K562 (cell line): ENCODE results near the gene TMEM50B. TPM values are rescaled to one million over a fixed set of nuclear protein-coding genes. Genes with fewer than 3 reads are reported as not detected.

Experiments
- ATAC-seq: fragments of 200-7000 bp; cut with Tn5 transposase; 3 replicates; pipeline ENCODE4 v1.9.1; 2020; ENCODE audit warnings: moderate library complexity
- BruUV-seq: library from RNA; stranded (reverse); fragments of 400-500 nt; replicated peaks from 2 replicates; lab custom pipeline; 2021; lab: Mats Ljungman, UMichigan
- CTCF ChIA-PET: fragments of 300-600 bp; formaldehyde crosslinking; extraction: SDS; loops from one replicate; lab custom pipeline; 2021; ENCODE audit warnings: low intra/inter-chr PET ratio; lab: Yijun Ruan, JAX
- POLR2A ChIA-PET: fragments of 300-600, 350-650 bp; sonication (Branson Sonifier 250); formaldehyde crosslinking; extraction: SDS; loops from one replicate; lab custom pipeline; 2021; ENCODE audit warnings: antibody characterized with exemption, inconsistent platforms; lab: Yijun Ruan, JAX
- DNase-seq, 4 experiments: peaks; one replicate each; pipeline versions ENCODE4 v3.0.0 to v3.0.0-alpha.2; 2011 to 2018; ENCODE audit warnings: low spot score in 3 of 4, mixed read lengths in 3 of 4; ENCODE audit errors: extremely low read depth in 1 of 4
- FAIRE-seq: peaks from 2 replicates; lab custom pipeline; 2011; peaks lifted over from hg19 to GRCh38; lab: Jason Lieb, UNC
- H2AFZ ChIP-seq: 2 replicates; pipeline ENCODE4 v1.6.0; 2011; ENCODE audit warnings: low read depth, low read length, control low read depth, inconsistent platforms
- H3K27ac ChIP-seq: fragments of 200-600 bp; 3 replicates; pipeline ENCODE4 v1.8.0; 2011; ENCODE audit warnings: low read depth, mild to moderate bottlenecking, control low read depth, inconsistent platforms, low read length, moderate library complexity, mixed read lengths; ENCODE audit errors: extremely low read depth
- H3K27me3 ChIP-seq, 2 experiments: fragments of 300-600 bp in 1 of 2; 2 replicates in 1 of 2; 3 replicates in 1 of 2; pipeline versions ENCODE4 v1.6.0 to v1.8.0; 2011; ENCODE audit warnings: inconsistent platforms in 2 of 2, low read length in 2 of 2, mild to moderate bottlenecking in 1 of 2, mixed read lengths in 1 of 2, moderate library complexity in 1 of 2; ENCODE audit not compliant: control insufficient read depth in 2 of 2, insufficient read depth in 2 of 2
- H3K36me3 ChIP-seq: fragments of 300-600 bp; 3 replicates; pipeline ENCODE4 v1.8.0; 2011; ENCODE audit warnings: mild to moderate bottlenecking, low read length, inconsistent platforms; ENCODE audit not compliant: control insufficient read depth, insufficient read depth
- H3K4me1 ChIP-seq, 2 experiments: fragments of 200-600 bp in 1 of 2; replicated peaks in 1 of 2; 2 replicates in 1 of 2; 3 replicates in 1 of 2; pipeline versions ENCODE4 v1.5.1 to v1.8.0; 2011; ENCODE audit warnings: inconsistent platforms in 2 of 2, low read length in 2 of 2, mild to moderate bottlenecking in 1 of 2, mixed read lengths in 1 of 2, moderate library complexity in 1 of 2; ENCODE audit not compliant: control insufficient read depth in 2 of 2, insufficient read depth in 2 of 2
- H3K4me2 ChIP-seq: 2 replicates; pipeline ENCODE4 v1.6.1; 2011; ENCODE audit warnings: low read length, control low read depth, inconsistent platforms, mixed read lengths; ENCODE audit not compliant: insufficient read depth
- H3K4me3 ChIP-seq: fragments of 200-600 bp; sonication (generic), shearing (Covaris generic); 2 replicates; pipeline ENCODE4 v1.5.1; 2016; ENCODE audit warnings: control low read depth, inconsistent platforms
- H3K79me2 ChIP-seq: fragments of 200-600 bp; 3 replicates; pipeline ENCODE4 v1.8.0; 2011; ENCODE audit warnings: low read length, inconsistent platforms; ENCODE audit not compliant: control insufficient read depth, insufficient read depth
- H3K9ac ChIP-seq, 2 experiments: 2 replicates each; pipeline versions ENCODE4 v1.6.0 to v1.6.1; 2011; ENCODE audit warnings: low read depth in 2 of 2, low read length in 2 of 2, control low read depth in 1 of 2, inconsistent platforms in 1 of 2, mild to moderate bottlenecking in 1 of 2, mixed read lengths in 1 of 2; ENCODE audit not compliant: insufficient read depth in 1 of 2
- H3K9me1 ChIP-seq: one replicate; pipeline ENCODE4 v1.6.0; 2011; ENCODE audit warnings: inconsistent platforms, mild to moderate bottlenecking, low read length, moderate library complexity; ENCODE audit not compliant: control insufficient read depth, insufficient read depth
- H3K9me3 ChIP-seq: replicated peaks from 2 replicates; pipeline ENCODE4 v1.5.1; 2011; ENCODE audit warnings: low read depth, low read length, inconsistent platforms; ENCODE audit not compliant: control insufficient read depth, insufficient read depth
- H4K20me1 ChIP-seq: replicated peaks from 2 replicates; pipeline ENCODE4 v1.6.1; 2011; ENCODE audit warnings: low read length, inconsistent platforms, mixed read lengths; ENCODE audit not compliant: control insufficient read depth, insufficient read depth
- ARID2 ChIP-seq: fragments of 450-650 bp; IDR thresholded peaks from 2 replicates; pipeline ENCODE4 v1.6.1; 2017; ENCODE audit warnings: antibody characterized with exemption, mild to moderate bottlenecking
- BRD4 ChIP-seq: fragments of 200-600 bp; sonication (generic); IDR thresholded peaks from 2 replicates; pipeline ENCODE4 v1.6.1; 2017; ENCODE audit warnings: inconsistent platforms
- CEBPB ChIP-seq: fragments of 450-650 bp; IDR thresholded peaks from 2 replicates; pipeline ENCODE4 v1.6.1; 2016; ENCODE audit warnings: missing genetic modification characterization, missing compliant biosample characterization
- CEBPG ChIP-seq, 3 experiments: fragments of 200-800 bp in 1 of 3; sonication (Bioruptor generic) in 1 of 3; sonication (generic) in 1 of 3; formaldehyde crosslinking in 1 of 3; IDR thresholded peaks in 2 of 3; conservative IDR thresholded peaks in 1 of 3; 2 replicates each; pipeline versions ENCODE4 v1.6.1 to v1.8.0; 2016 to 2022; ENCODE audit warnings: missing compliant biosample characterization in 2 of 3, missing genetic modification characterization in 2 of 3, mild to moderate bottlenecking in 1 of 3, missing genetic modification reagents in 1 of 3
- CHAMP1 ChIP-seq: fragments of 450-650 bp; IDR thresholded peaks from 2 replicates; pipeline ENCODE4 v1.6.1; 2016; ENCODE audit warnings: mild to moderate bottlenecking
- ESRRB ChIP-seq: fragments of 250-450 bp; sonication (Bioruptor Pico); IDR thresholded peaks from 2 replicates; pipeline ENCODE4 v1.5.0; 2020; ENCODE audit warnings: mild to moderate bottlenecking, moderate library complexity, borderline replicate concordance
- MEF2A ChIP-seq: IDR thresholded peaks from 2 replicates; pipeline ENCODE4 v1.6.1; 2011; ENCODE audit warnings: low read depth, mild to moderate bottlenecking, low read length, moderate library complexity; ENCODE audit not compliant: control insufficient read depth
- PTTG1 ChIP-seq: fragments of 450-650 bp; IDR thresholded peaks from 2 replicates; pipeline ENCODE4 v1.6.1; 2016; ENCODE audit warnings: low read depth, mild to moderate bottlenecking, missing genetic modification characterization, missing compliant biosample characterization
- RBM17 ChIP-seq: fragments of 200-400 bp; formaldehyde crosslinking; IDR thresholded peaks from 2 replicates; pipeline ENCODE4 v1.6.1; 2017; ENCODE audit warnings: low read depth, mild to moderate bottlenecking, low read length, borderline replicate concordance
- SUPT5H ChIP-seq: fragments of 450-650 bp; IDR thresholded peaks from 2 replicates; pipeline ENCODE4 v1.6.1; 2016
- ZNF398 ChIP-seq: fragments of 250-450 bp; sonication (Bioruptor Pico); IDR thresholded peaks from 2 replicates; pipeline ENCODE4 v1.8.0; 2021; ENCODE audit warnings: moderate library complexity, mild to moderate bottlenecking, inconsistent platforms
- WGBS: fragments of 100-300 bp; shearing (Covaris generic); methylation state at CpG from one replicate; pipeline ENCODE4 v1.1.6; 2016; ENCODE audit warnings: low coverage, mixed read lengths; ENCODE audit not compliant: insufficient coverage; ENCODE audit errors: missing lambda C conversion rate; 5-methylcytosine and 5-hydroxymethylcytosine counted together
- in situ Hi-C: fragments of 300-500 bp; cut with MboI; formaldehyde crosslinking; loops from 4 replicates; pipeline ENCODE4 v1.15.0; 2018; ENCODE audit warnings: inconsistent platforms, mixed read lengths
- intact Hi-C: fragments of 100-400 bp; cut with micrococcal nuclease; formaldehyde crosslinking; loops from 2 replicates; pipeline ENCODE4 v1.14.2; 2022
- polyA plus RNA-seq, 8 experiments: library from polyadenylated mRNA; depleted of rRNA in 4 of 8; stranded (reverse) in 5 of 8; unstranded in 3 of 8; fragments of >200 nt; fragmentation: Nextera tagmentation in 2 of 8; fragmentation: Illumina TruSeq in 1 of 8; extraction: Ambion mirVana in 2 of 8; extraction: Trizol in 1 of 8; gene quantifications; 2 replicates each; pipeline versions ENCODE4 v1.2.1 to v1.2.3, GENCODE V29; 2011 to 2014; ENCODE audit warnings: inconsistent platforms in 1 of 8, missing spikeins in 1 of 8
- total RNA-seq, 7 experiments: library from RNA; depleted of rRNA in 6 of 7; stranded (reverse); fragments of >200 nt in 6 of 7; fragmentation: Illumina TruSeq in 2 of 7; extraction: Trizol in 2 of 7; gene quantifications; 2 replicates each; pipeline versions ENCODE4 v1.2.1 to v1.2.3, GENCODE V29; 2011 to 2021; ENCODE audit warnings: low replicate concordance in 1 of 7

The TMEM50B gene
- total and polyA plus RNA-seq, 9 of the 15 experiments (the other 6 are each of a cell fraction or from before 2014, with no cell fraction given) = 20.5 to 64.6 (median 28.9) TPM

GRCh38 chr21:33492571-33492970 lies 12.8 kb upstream of the TMEM50B start:
- Histone ChIP-seq H3K36me3 (no peaks in the 10 kb centered on the region), H3K27ac (no peak overlapping the region), H4K20me1 (no peaks in the 10 kb centered on the region), H3K4me1 (peaks cover 0 to 10% of the 10 kb centered on the region in 2 experiments; a peak in 3 of 5 replicates), H3K9me3 (no peaks in the 10 kb centered on the region), H3K27me3 (no peaks in the 10 kb centered on the region), H3K4me3 (no peak overlapping the region), H2AFZ (no peak overlapping the region), H3K79me2 (no peaks in the 10 kb centered on the region), H3K9me1 (no peaks in the 10 kb centered on the region), H3K4me2 (no peak overlapping the region), H3K9ac (no peak overlapping the region)
- intact Hi-C loops = no loop called here
- BruUV-seq = no TSS peak
- in situ Hi-C loops = no loop called here
- TF ChIP-seq BRD4 (no peak), ZNF398 (CRISPR knock-in tag) (no peak), MEF2A (no peak), RBM17 (no peak), CEBPB (tag) (peak; percentile 75), CHAMP1 (no peak), CEBPG (CRISPR knock-in tag; IDR thresholded peaks at IDR 0.05) (no peak), CEBPG (tag; conservative IDR thresholded peaks at IDR 0.05 in 1 of 2, IDR thresholded peaks at IDR 0.05 in 1 of 2) (peak; percentile 24 to 52; a peak in 1 of 4 replicates), PTTG1 (tag) (no peak), ESRRB (no peak), ARID2 (no peak), SUPT5H (no peak)
- DNase-seq = no peak
- FAIRE-seq = no peak
- no peak for ATAC-seq
- POLR2A ChIA-PET = interaction anchor here (0.7 to 1.2 kb wide), 2 partner anchors 11 to 18 kb away, joined by 3 to 4 read pairs; no protein-coding TSS in a partner anchor
- CTCF ChIA-PET = no interaction called here
- WGBS = 90% methylated on average over 2 of the region's 2 CpGs
